H9 (cell line): ENCODE data around the gene CTCF. TPM values are rescaled to one million over a fixed set of nuclear protein-coding genes. Genes with fewer than 3 reads are reported as not detected.

ENCODE experiments used
- DNase-seq: peaks from one replicate; pipeline ENCODE4 v3.0.0-alpha.2; 2017
- H2AFZ ChIP-seq: one replicate; pipeline ENCODE4 v1.6.1; 2013; ENCODE audit warnings: mild to moderate bottlenecking, low read length, control low read depth, moderate library complexity
- H2AK5ac ChIP-seq: 2 replicates; pipeline ENCODE4 v1.6.1; 2013; ENCODE audit warnings: low read length, control low read depth, mixed read lengths; ENCODE audit not compliant: insufficient read length
- H2BK120ac ChIP-seq: one replicate; pipeline ENCODE4 v1.6.1; 2013; ENCODE audit warnings: low read depth, mild to moderate bottlenecking, low read length, control low read depth, inconsistent platforms; ENCODE audit not compliant: poor library complexity, severe bottlenecking
- H2BK12ac ChIP-seq: 2 replicates; pipeline ENCODE4 v1.6.1; 2013; ENCODE audit warnings: low read length, control low read depth, mixed read lengths, low read depth; ENCODE audit not compliant: insufficient read length
- H2BK15ac ChIP-seq: 2 replicates; pipeline ENCODE4 v1.6.1; 2013; ENCODE audit warnings: low read depth, low read length, control low read depth
- H2BK20ac ChIP-seq: one replicate; pipeline ENCODE4 v1.6.1; 2013; ENCODE audit warnings: low read depth, mild to moderate bottlenecking, low read length, control low read depth, inconsistent platforms; ENCODE audit not compliant: poor library complexity, severe bottlenecking
- H2BK5ac ChIP-seq: 2 replicates; pipeline ENCODE4 v1.6.1; 2013; ENCODE audit warnings: low read length, control low read depth, mixed read lengths; ENCODE audit not compliant: insufficient read length
- H3K14ac ChIP-seq: 2 replicates; pipeline ENCODE4 v1.6.1; 2013; ENCODE audit warnings: low read length, control low read depth; ENCODE audit not compliant: insufficient read depth
- H3K18ac ChIP-seq: 2 replicates; pipeline ENCODE4 v1.6.1; 2013; ENCODE audit warnings: low read depth, mild to moderate bottlenecking, mixed read lengths, low read length, control low read depth; ENCODE audit not compliant: insufficient read length
- H3K23ac ChIP-seq: 2 replicates; pipeline ENCODE4 v1.6.1; 2013; ENCODE audit warnings: low read length, control low read depth, mixed read lengths, low read depth; ENCODE audit not compliant: insufficient read length
- H3K23me2 ChIP-seq: 2 replicates; pipeline ENCODE4 v1.6.1; 2013; ENCODE audit warnings: low read depth, mild to moderate bottlenecking, mixed read lengths, low read length, control low read depth; ENCODE audit not compliant: insufficient read length, poor library complexity, severe bottlenecking
- H3K27ac ChIP-seq: 2 replicates; pipeline ENCODE4 v1.5.1; 2013; ENCODE audit warnings: low read length, control low read depth, mixed read lengths, low read depth; ENCODE audit not compliant: insufficient read length
- H3K27me3 ChIP-seq: 2 replicates; pipeline ENCODE4 v1.6.1; 2013; ENCODE audit warnings: low read length, control low read depth, inconsistent platforms; ENCODE audit not compliant: insufficient read depth
- H3K4ac ChIP-seq: 2 replicates; pipeline ENCODE4 v1.6.1; 2013; ENCODE audit warnings: low read depth, mild to moderate bottlenecking, control low read depth, inconsistent platforms, low read length, moderate library complexity
- H3K4me1 ChIP-seq: 2 replicates; pipeline ENCODE4 v1.6.1; 2013; ENCODE audit warnings: low read length, control low read depth, inconsistent platforms; ENCODE audit not compliant: insufficient read depth
- H3K4me2 ChIP-seq: 2 replicates; pipeline ENCODE4 v1.6.1; 2013; ENCODE audit warnings: low read length, control low read depth, mixed read lengths; ENCODE audit not compliant: insufficient read length, insufficient read depth
- H3K56ac ChIP-seq: 2 replicates; pipeline ENCODE4 v1.6.1; 2013; ENCODE audit warnings: low read depth, mild to moderate bottlenecking, mixed read lengths, low read length, control low read depth; ENCODE audit not compliant: insufficient read length
- H3K79me1 ChIP-seq: 2 replicates; pipeline ENCODE4 v1.6.1; 2013; ENCODE audit warnings: low read depth, mild to moderate bottlenecking, moderate library complexity, low read length, control low read depth, inconsistent platforms; ENCODE audit not compliant: insufficient read depth, poor library complexity, severe bottlenecking
- H3K79me2 ChIP-seq: 2 replicates; pipeline ENCODE4 v1.6.1; 2013; ENCODE audit warnings: low read length, control low read depth, inconsistent platforms; ENCODE audit not compliant: insufficient read depth
- H3K9ac ChIP-seq: 2 replicates; pipeline ENCODE4 v1.6.1; 2013; ENCODE audit warnings: low read length, control low read depth, mixed read lengths; ENCODE audit not compliant: insufficient read length; ENCODE audit errors: extremely low read depth
- H3K9me3 ChIP-seq: one replicate; pipeline ENCODE4 v1.6.1; 2013; ENCODE audit warnings: low read depth, low read length, inconsistent platforms; ENCODE audit not compliant: control insufficient read depth
- H3T11ph ChIP-seq: one replicate; pipeline ENCODE4 v1.6.1; 2013; ENCODE audit warnings: mild to moderate bottlenecking, low read length, control low read depth, inconsistent platforms
- H4K20me1 ChIP-seq: one replicate; pipeline ENCODE4 v1.6.1; 2013; ENCODE audit not compliant: control insufficient read depth, insufficient read length, insufficient read depth
- H4K5ac ChIP-seq: 2 replicates; pipeline ENCODE4 v1.6.1; 2013; ENCODE audit warnings: low read depth, mild to moderate bottlenecking, mixed read lengths, low read length, control low read depth; ENCODE audit not compliant: insufficient read length
- H4K8ac ChIP-seq: replicated peaks from 2 replicates; pipeline ENCODE4 v1.6.1; 2013; ENCODE audit warnings: low read length, control low read depth, mixed read lengths, low read depth; ENCODE audit not compliant: insufficient read length
- H4K91ac ChIP-seq: 2 replicates; pipeline ENCODE4 v1.6.1; 2013; ENCODE audit warnings: low read depth, mild to moderate bottlenecking, moderate library complexity, mixed read lengths, low read length, control low read depth; ENCODE audit not compliant: insufficient read length
- H3K27ac Mint-ChIP-seq, 3 experiments: 2 replicates in 2 of 3; 3 replicates in 1 of 3; pipeline ENCODE4 v1.8.0; 2020 to 2021; ENCODE audit warnings: mixed read lengths in 3 of 3, mild to moderate bottlenecking in 1 of 3, moderate library complexity in 1 of 3
- H3K27me3 Mint-ChIP-seq: 2 replicates; pipeline ENCODE4 v1.8.0; 2021; ENCODE audit warnings: low read depth, mild to moderate bottlenecking, moderate library complexity, mixed read lengths
- H3K36me3 Mint-ChIP-seq, 3 experiments: 2 replicates in 2 of 3; 3 replicates in 1 of 3; pipeline ENCODE4 v1.8.0; 2020 to 2021; ENCODE audit warnings: low read depth in 3 of 3, mixed read lengths in 3 of 3; ENCODE audit not compliant: insufficient read depth in 1 of 3
- H3K4me1 Mint-ChIP-seq, 2 experiments: 2 replicates each; pipeline ENCODE4 v1.8.0; 2020; ENCODE audit warnings: mixed read lengths in 2 of 2
- H3K4me3 Mint-ChIP-seq, 2 experiments: 2 replicates in 1 of 2; 3 replicates in 1 of 2; pipeline ENCODE4 v1.8.0; 2020 to 2021; ENCODE audit warnings: mild to moderate bottlenecking in 2 of 2, mixed read lengths in 2 of 2, moderate library complexity in 1 of 2
- H3K9me3 Mint-ChIP-seq, 2 experiments: 2 replicates in 1 of 2; 3 replicates in 1 of 2; pipeline ENCODE4 v1.8.0; 2020; ENCODE audit warnings: mild to moderate bottlenecking in 2 of 2, mixed read lengths in 2 of 2, moderate library complexity in 1 of 2
- WGBS: extraction: QIAGEN DNeasy Blood & Tissue Kit; methylation state at CpG from one replicate; pipeline ENCODE4 v1.1.7; 2013; ENCODE audit warnings: missing lambda C conversion rate, low lambda C conversion rate, mixed read lengths; ENCODE audit not compliant: insufficient read length; ENCODE audit errors: extremely low coverage; 5-methylcytosine and 5-hydroxymethylcytosine counted together
- total RNA-seq: library from RNA; stranded (reverse); gene quantifications from 2 replicates; pipeline ENCODE4 v1.2.1, GENCODE V29; 2021
- TF ChIP-seq, protein P1 (sequence below): fragments of 200-600 bp; sonication (generic); conservative IDR thresholded peaks from 3 replicates; pipeline ENCODE4 v1.8.0; 2021; ENCODE audit warnings: antibody characterized with exemption, mild to moderate bottlenecking

Gene CTCF
- total RNA-seq, 1 experiment from 2014 or later, result 87.3 TPM

DNA sequence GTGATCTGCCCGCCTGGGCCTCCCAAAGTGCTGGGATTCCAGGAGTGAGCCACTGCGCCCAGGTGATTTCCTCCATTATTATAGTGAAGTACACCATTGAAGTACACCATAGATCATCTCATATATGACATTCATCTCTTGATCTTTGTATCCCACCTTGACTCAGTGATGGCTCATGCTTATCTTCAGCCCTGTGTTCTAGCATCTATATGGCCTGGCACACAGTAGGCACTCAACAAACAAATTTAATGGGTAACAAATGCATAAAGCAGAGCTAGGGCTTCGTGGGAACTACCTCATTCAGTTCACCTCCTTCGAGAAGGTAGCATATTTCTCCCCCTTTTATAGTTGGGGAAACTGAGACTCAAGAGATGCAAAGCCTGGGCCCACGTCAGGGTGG lies 103.3 kb downstream of the CTCF start:
- Histone ChIP-seq H3K4ac (no peak overlapping the region), H3K27ac (no peak overlapping the region), H4K8ac (no peak overlapping the region), H3K9me3 (no peaks in the 10 kb centered on the region), H4K91ac (no peak overlapping the region), H3K23me2 (peaks cover 10% of the 10 kb centered on the region), H2BK12ac (no peak overlapping the region), H3K56ac (no peak overlapping the region), H2BK20ac (no peak overlapping the region), H2BK120ac (no peak overlapping the region), H4K5ac (no peak overlapping the region), H3K27me3 (no peaks in the 10 kb centered on the region), H3K14ac (no peak overlapping the region), H2BK5ac (no peak overlapping the region), H3K79me2 (no peaks in the 10 kb centered on the region), H3K18ac (no peak overlapping the region), H3T11ph (no peak overlapping the region), H2AK5ac (no peak overlapping the region), H2AFZ (no peak overlapping the region), H2BK15ac (no peak overlapping the region), H3K4me2 (peak overlapping the region; percentile 56), H3K4me1 (no peaks in the 10 kb centered on the region), H4K20me1 (no peaks in the 10 kb centered on the region), H3K79me1 (no peaks in the 10 kb centered on the region), H3K23ac (no peak overlapping the region), H3K9ac (no peak overlapping the region)
- no CpG with 5 or more reads among the region's 5 CpGs for WGBS
- H3K36me3 Mint-ChIP-seq, result peaks cover 3 to 11% (median 8%) of the 10 kb centered on the region in 3 experiments; a peak in 5 of 7 replicates
- H3K27ac Mint-ChIP-seq, result no peak overlapping the region
- DNase-seq, result no peak
- peak overlapping the region; percentile 62 to 80 for H3K4me3 Mint-ChIP-seq
- TF ChIP-seq, protein P1, sequence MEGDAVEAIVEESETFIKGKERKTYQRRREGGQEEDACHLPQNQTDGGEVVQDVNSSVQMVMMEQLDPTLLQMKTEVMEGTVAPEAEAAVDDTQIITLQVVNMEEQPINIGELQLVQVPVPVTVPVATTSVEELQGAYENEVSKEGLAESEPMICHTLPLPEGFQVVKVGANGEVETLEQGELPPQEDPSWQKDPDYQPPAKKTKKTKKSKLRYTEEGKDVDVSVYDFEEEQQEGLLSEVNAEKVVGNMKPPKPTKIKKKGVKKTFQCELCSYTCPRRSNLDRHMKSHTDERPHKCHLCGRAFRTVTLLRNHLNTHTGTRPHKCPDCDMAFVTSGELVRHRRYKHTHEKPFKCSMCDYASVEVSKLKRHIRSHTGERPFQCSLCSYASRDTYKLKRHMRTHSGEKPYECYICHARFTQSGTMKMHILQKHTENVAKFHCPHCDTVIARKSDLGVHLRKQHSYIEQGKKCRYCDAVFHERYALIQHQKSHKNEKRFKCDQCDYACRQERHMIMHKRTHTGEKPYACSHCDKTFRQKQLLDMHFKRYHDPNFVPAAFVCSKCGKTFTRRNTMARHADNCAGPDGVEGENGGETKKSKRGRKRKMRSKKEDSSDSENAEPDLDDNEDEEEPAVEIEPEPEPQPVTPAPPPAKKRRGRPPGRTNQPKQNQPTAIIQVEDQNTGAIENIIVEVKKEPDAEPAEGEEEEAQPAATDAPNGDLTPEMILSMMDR, result no peak
- H3K4me1 Mint-ChIP-seq, result peaks cover 9 to 30% of the 10 kb centered on the region in 2 experiments; a peak in 3 of 4 replicates
- peaks cover 4% of the 10 kb centered on the region for H3K27me3 Mint-ChIP-seq
- no peaks in the 10 kb centered on the region for H3K9me3 Mint-ChIP-seq
